ENCODE measurements around the gene LIAS. TPM values are rescaled to one million over a fixed set of nuclear protein-coding genes. Genes with fewer than 3 reads are reported as not detected.

Gene LIAS
- total RNA-seq, 1 donor from 2014 or later = 12.6 TPM

GRCh38 chr4:39527296-39528060 lies 68.6 kb downstream of the LIAS start, which contains the start of gene UGDH:
TSS of gene UGDH (minus strand) at chr4:39527439. CDS start at chr4:39521512, 5,927 bp downstream.
- intact Hi-C loops (cut with micrococcal nuclease) = loop anchor here (1.0 to 10.0 kb wide), 17 partner anchors 69 to 1635 kb away; partner anchors contain the start of genes RFC1, RHOH, RPL9 and SMIM14

DNA sequence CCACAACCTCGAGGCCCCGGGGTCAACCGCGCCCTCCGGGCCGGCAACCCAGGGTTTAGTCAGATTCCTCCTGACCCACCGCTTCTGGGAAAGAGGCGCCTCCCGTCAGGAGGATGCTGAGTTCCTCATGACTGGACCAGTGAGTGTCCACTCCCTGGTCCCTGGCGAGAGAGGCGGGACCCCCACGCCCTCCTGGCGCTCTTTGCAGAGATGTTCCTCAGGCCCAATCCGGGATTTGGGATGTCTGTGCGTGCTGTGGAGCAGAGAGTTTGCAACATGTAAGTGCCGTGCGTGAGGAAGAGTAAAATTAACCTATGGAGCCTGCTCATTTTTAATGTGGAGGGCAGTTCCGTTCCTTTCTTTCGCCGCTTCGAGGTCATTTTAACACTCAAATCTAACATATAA lies 69.2 kb downstream of the LIAS start:
- intact Hi-C loops (cut with micrococcal nuclease) = loop anchor here (5.0 to 10.0 kb wide), 7 partner anchors 404 to 1636 kb away; partner anchors contain the start of genes RHOH and TBC1D1

Other genes starting within 250 kb of the LIAS start
- 61.3 and 70.8 TPM in 2 replicates for gene RFC1, start 92.7 kb upstream of the LIAS start, total RNA-seq
- not detected in 2 replicates for gene KLB, start 52.1 kb upstream of the LIAS start, total RNA-seq
- gene RPL9, start 134 bp upstream of the LIAS start, total RNA-seq = 1,209 and 1,226 TPM in 2 replicates
- gene UGDH, start 68.4 kb downstream of the LIAS start, total RNA-seq = 21.9 and 27.3 TPM in 2 replicates
- gene SMIM14, start 179.8 kb downstream of the LIAS start, total RNA-seq = 3.3 and 5.5 TPM in 2 replicates
- gene UBE2K, start 239.1 kb downstream of the LIAS start, total RNA-seq = 80.8 and 95.8 TPM in 2 replicates